Measurements from ENCODE around the gene OR5K4. TPM values are rescaled to one million over a fixed set of nuclear protein-coding genes. Genes with fewer than 3 reads are reported as not detected.

OR5K4 gene
- total and polyA plus RNA-seq, 2 of the 8 experiments (the other 6 are each of a cell fraction or from before 2014, with no cell fraction given) = not detected

GRCh38 chr3:98360681-98361080 is 7.0 kb downstream of the OR5K4 start:
- Histone ChIP-seq H3K36me3 (ENCODE audit: control insufficient read depth in 2 of 4, insufficient read depth in 4 of 4, low read length in 3 of 4) (no peaks in the 10 kb centered on the region), H2AFZ (ENCODE audit: low read length) (no peak overlapping the region), H2AK5ac (ENCODE audit: low read depth, low read length) (no peak overlapping the region), H3K23me2 (ENCODE audit: low read depth, low read length) (no peaks in the 10 kb centered on the region), H2BK20ac (ENCODE audit: low read length) (no peak overlapping the region), H2BK12ac (ENCODE audit: low read depth, low read length) (no peak overlapping the region), H4K5ac (ENCODE audit: insufficient read length, low read depth, low read length) (no peak overlapping the region), H3K27me3 (replicated peaks in 1 of 4; ENCODE audit: control insufficient read depth in 3 of 4, extremely low read depth in 1 of 4, insufficient read depth in 3 of 4, low read length in 3 of 4) (no peaks in the 10 kb centered on the region), H3K27ac (ENCODE audit: low read depth, low read length) (no peak overlapping the region), H4K91ac (replicated peaks; ENCODE audit: insufficient read length, low read length) (no peak overlapping the region), H2BK15ac (ENCODE audit: low read length) (no peak overlapping the region), H3K79me2 (ENCODE audit: control insufficient read depth in 1 of 2, insufficient read depth in 2 of 2, low read length in 2 of 2) (no peaks in the 10 kb centered on the region), H2BK120ac (replicated peaks; ENCODE audit: low read depth, low read length) (no peak overlapping the region), H3K4ac (replicated peaks; ENCODE audit: insufficient read length, low read depth, low read length) (no peak overlapping the region), H3K14ac (ENCODE audit: insufficient read length) (no peak overlapping the region), H2BK5ac (ENCODE audit: low read depth, low read length) (no peak overlapping the region), H3K79me1 (ENCODE audit: low read depth, low read length) (no peaks in the 10 kb centered on the region), H4K20me1 (replicated peaks in 1 of 2; ENCODE audit: control insufficient read depth in 1 of 2, insufficient read depth in 2 of 2, low read length in 2 of 2) (no peaks in the 10 kb centered on the region), H4K8ac (ENCODE audit: extremely low read depth, insufficient read depth, low read length) (no peak overlapping the region), H3K4me2 (ENCODE audit: insufficient read depth in 1 of 2, low read depth in 2 of 2, low read length in 2 of 2) (no peak overlapping the region), H3K4me1 (replicated peaks in 1 of 4; ENCODE audit: control insufficient read depth in 3 of 4, insufficient read depth in 4 of 4, low read length in 3 of 4) (no peaks in the 10 kb centered on the region), H3K9ac (replicated peaks in 1 of 4; ENCODE audit: extremely low read depth in 1 of 4, low read depth in 3 of 4, low read length in 3 of 4) (no peak overlapping the region), H3K23ac (ENCODE audit: insufficient read length) (no peak overlapping the region), H3K4me3 (ENCODE audit: extremely low read depth in 1 of 4, insufficient read depth in 2 of 4, low read depth in 3 of 4, low read length in 4 of 4) (no peak overlapping the region), H3K18ac (ENCODE audit: extremely low read depth, low read length) (no peak overlapping the region), H3K56ac (replicated peaks; ENCODE audit: insufficient read length, low read depth, low read length) (no peak overlapping the region), H3K9me3 (ENCODE audit: insufficient read depth in 2 of 2, low read depth in 1 of 2, low read length in 1 of 2) (no peaks in the 10 kb centered on the region)
- CTCF ChIA-PET (ENCODE audit: partially characterized antibody) = interaction anchor here (1.0 kb wide), 1 partner anchor 213 kb away, joined by 3 read pairs; no protein-coding TSS in a partner anchor
- DNase-seq (ENCODE audit: low read depth in 1 of 2, low spot score in 2 of 2) = no peak
- WGBS, 2 experiments (ENCODE audit: extremely low coverage in 1 of 2, insufficient coverage in 1 of 2, insufficient read length in 1 of 2, insufficient replicate concordance in 2 of 2, low coverage in 1 of 2, low lambda C conversion rate in 2 of 2, missing lambda C conversion rate in 1 of 2) = 84% methylated on average over 3 of the region's 3 CpGs; no CpG with 5 or more reads in 1 of the 2 experiments
- no peak for FAIRE-seq
- POLR2A ChIA-PET (ENCODE audit: partially characterized antibody) = no interaction called here
- TF ChIP-seq EP300 (IDR thresholded peaks at IDR 0.05; ENCODE audit: borderline replicate concordance in 1 of 2, low read depth in 2 of 2, low read length in 2 of 2) (no peak), ZNF274 (IDR thresholded peaks at IDR 0.05; ENCODE audit: borderline replicate concordance, extremely low read depth, low read length) (no peak), CTBP2 (IDR thresholded peaks at IDR 0.05; ENCODE audit: borderline replicate concordance, insufficient read depth, insufficient read length, low read length) (no peak), SAP30 (IDR thresholded peaks at IDR 0.05; ENCODE audit: insufficient read depth, insufficient replicate concordance, low read length) (no peak), EGR1 (IDR thresholded peaks at IDR 0.05; ENCODE audit: borderline replicate concordance, low read depth, low read length) (no peak), SP4 (IDR thresholded peaks at IDR 0.05; ENCODE audit: low read length) (no peak), SP1 (IDR thresholded peaks at IDR 0.05; ENCODE audit: low read depth, low read length) (no peak), JUND (IDR thresholded peaks at IDR 0.05; ENCODE audit: low read length) (no peak), JUN (IDR thresholded peaks at IDR 0.05; ENCODE audit: low read depth, low read length) (no peak), FOSL1 (IDR thresholded peaks at IDR 0.05; ENCODE audit: insufficient read depth, low read depth, low read length) (no peak), ATF2 (IDR thresholded peaks at IDR 0.05; ENCODE audit: low read length) (no peak), SP2 (IDR thresholded peaks at IDR 0.05; ENCODE audit: low read length) (no peak), RBBP5 (IDR thresholded peaks at IDR 0.05; ENCODE audit: borderline replicate concordance, low read depth, low read length) (no peak)

Data from H1 (cell line).